Endodermal cell (in vitro differentiated cells): ENCODE measurements around the gene SLC16A13. TPM values are rescaled to one million over a fixed set of nuclear protein-coding genes. Genes with fewer than 3 reads are reported as not detected.

ENCODE experiments used
- DNase-seq: peaks from one replicate; pipeline ENCODE4 v3.0.0-alpha.2; 2017
- H3K27ac ChIP-seq: 2 replicates; pipeline ENCODE4 v1.5.1; 2013; ENCODE audit warnings: mild to moderate bottlenecking, low read depth, low read length, moderate library complexity
- H3K27me3 ChIP-seq: 2 replicates; pipeline ENCODE4 v1.6.1; 2013; ENCODE audit warnings: mild to moderate bottlenecking, low read length, moderate library complexity; ENCODE audit not compliant: insufficient read depth, control insufficient read depth, poor library complexity, severe bottlenecking
- H3K36me3 ChIP-seq: 2 replicates; pipeline ENCODE4 v1.7.0; 2013; ENCODE audit warnings: mild to moderate bottlenecking, low read length, moderate library complexity; ENCODE audit not compliant: control insufficient read depth, insufficient read depth
- H3K4me1 ChIP-seq: one replicate; pipeline ENCODE4 v1.7.0; 2013; ENCODE audit warnings: low read length; ENCODE audit not compliant: control insufficient read depth, insufficient read depth
- H3K4me3 ChIP-seq: 2 replicates; pipeline ENCODE4 v1.5.1; 2013; ENCODE audit warnings: mild to moderate bottlenecking, low read length, moderate library complexity
- H3K9ac ChIP-seq: 2 replicates; pipeline ENCODE4 v1.6.1; 2013; ENCODE audit warnings: mild to moderate bottlenecking, low read length, moderate library complexity; ENCODE audit not compliant: poor library complexity, severe bottlenecking; ENCODE audit errors: extremely low read depth
- H3K9me3 ChIP-seq: 2 replicates; pipeline ENCODE4 v1.6.1; 2013; ENCODE audit warnings: mild to moderate bottlenecking, low read length, moderate library complexity; ENCODE audit not compliant: control insufficient read depth
- H3K27ac Mint-ChIP-seq: 2 replicates; pipeline ENCODE4 v1.8.0; 2020; ENCODE audit warnings: mixed read lengths
- H3K27me3 Mint-ChIP-seq: 2 replicates; pipeline ENCODE4 v1.8.0; 2021; ENCODE audit warnings: mild to moderate bottlenecking, mixed read lengths; ENCODE audit not compliant: insufficient read depth
- H3K36me3 Mint-ChIP-seq: 2 replicates; pipeline ENCODE4 v1.8.0; 2020; ENCODE audit warnings: low read depth, mixed read lengths
- H3K4me1 Mint-ChIP-seq: 2 replicates; pipeline ENCODE4 v1.8.0; 2020; ENCODE audit warnings: mixed read lengths
- H3K4me3 Mint-ChIP-seq: 2 replicates; pipeline ENCODE4 v1.8.0; 2020; ENCODE audit warnings: mild to moderate bottlenecking, moderate library complexity, mixed read lengths
- H3K9me3 Mint-ChIP-seq: 2 replicates; pipeline ENCODE4 v1.8.0; 2020; ENCODE audit warnings: mild to moderate bottlenecking, mixed read lengths
- CTCF ChIP-seq: fragments of 200-600 bp; sonication (generic); conservative IDR thresholded peaks from 2 replicates; pipeline ENCODE4 v1.5.0; 2021; ENCODE audit warnings: antibody characterized with exemption, mild to moderate bottlenecking
- WGBS, 2 experiments: methylation state at CpG; one replicate each; pipeline versions ENCODE4 v1.1.5 to v1.1.7; 2013; ENCODE audit warnings: missing lambda C conversion rate in 2 of 2, mixed read lengths in 1 of 2; ENCODE audit not compliant: insufficient coverage in 1 of 2, insufficient read length in 1 of 2; 5-methylcytosine and 5-hydroxymethylcytosine counted together
- total RNA-seq, 2 donors: library from RNA; stranded (reverse); fragmentation: NEBNext Ultra II Directional in 1 of 2; extraction: Animal tissue kit (Norgen Biotek cat#: 25700) in 1 of 2; gene quantifications; 2 replicates in 1 of 2; 3 replicates in 1 of 2; pipeline ENCODE4 v1.2.1, GENCODE V29; 2021

The SLC16A13 gene
- total RNA-seq, 2 donors from 2014 or later, result 18.8 to 19.9 TPM

DNA sequence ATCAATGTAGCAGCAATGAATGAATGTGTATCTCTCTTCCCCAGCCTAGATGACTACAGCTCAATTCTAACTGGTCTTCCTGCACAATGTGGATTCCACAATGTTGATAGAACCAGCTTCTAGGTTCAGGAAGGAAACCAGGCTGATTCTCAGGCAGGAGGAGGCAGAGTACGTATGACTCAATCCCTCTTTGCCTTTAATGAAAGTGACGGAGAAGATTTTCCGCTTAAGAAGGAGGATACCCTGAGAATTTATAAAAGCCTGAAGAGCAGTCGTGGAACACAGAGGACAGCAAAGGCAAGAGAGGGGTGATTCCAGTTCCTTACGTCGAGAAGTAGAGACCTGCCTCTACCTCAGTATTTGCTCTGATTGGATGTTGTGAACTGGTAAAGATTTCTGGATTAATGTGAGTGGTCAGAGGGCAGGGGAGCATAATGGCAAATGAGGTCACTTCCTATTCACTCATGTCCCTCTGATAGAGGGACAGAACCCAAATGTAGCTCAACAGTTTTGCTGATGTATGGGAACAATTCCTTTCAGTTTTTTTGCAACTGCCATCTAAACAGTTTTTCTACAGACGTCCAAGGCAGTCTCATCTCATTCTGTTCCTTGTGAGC, 23.1 kb downstream of the SLC16A13 start:
- no peak for TF ChIP-seq CTCF
- Histone ChIP-seq H3K4me3 (no peak overlapping the region), H3K4me1 (no peaks in the 10 kb centered on the region), H3K27me3 (no peaks in the 10 kb centered on the region), H3K9me3 (no peaks in the 10 kb centered on the region), H3K27ac (no peak overlapping the region), H3K9ac (no peak overlapping the region), H3K36me3 (no peaks in the 10 kb centered on the region)
- Mint-ChIP-seq H3K9me3 (no peaks in the 10 kb centered on the region), H3K27me3 (peaks cover 7% of the 10 kb centered on the region), H3K4me1 (no peaks in the 10 kb centered on the region), H3K27ac (no peak overlapping the region), H3K4me3 (no peak overlapping the region), H3K36me3 (no peaks in the 10 kb centered on the region)
- no peak for DNase-seq
- 83 to 89% methylated on average over 7 of the region's 7 CpGs for WGBS, 2 experiments

- WGBS, 2 experiments, result 80 to 83% methylated on average over 5 of the region's 6 CpGs
- H3K9me3 ChIP-seq, result no peaks in the 10 kb centered on the region
- Mint-ChIP-seq H3K4me3 (no peak overlapping the region), H3K27me3 (peaks cover 10% of the 10 kb centered on the region), H3K27ac (no peak overlapping the region), H3K36me3 (no peaks in the 10 kb centered on the region), H3K9me3 (no peaks in the 10 kb centered on the region), H3K4me1 (no peaks in the 10 kb centered on the region)
- H3K4me3 ChIP-seq, result no peak overlapping the region
- H3K27me3 ChIP-seq, result no peaks in the 10 kb centered on the region
- no peak for DNase-seq
- no peak for TF ChIP-seq CTCF
- H3K36me3 ChIP-seq, result no peaks in the 10 kb centered on the region
- H3K27ac ChIP-seq, result no peak overlapping the region
- H3K4me1 ChIP-seq, result no peaks in the 10 kb centered on the region
- no peak overlapping the region for H3K9ac ChIP-seq
Observed at GRCh38 chr17:7060165-7060891, 24.5 kb downstream of the SLC16A13 start.

DNA sequence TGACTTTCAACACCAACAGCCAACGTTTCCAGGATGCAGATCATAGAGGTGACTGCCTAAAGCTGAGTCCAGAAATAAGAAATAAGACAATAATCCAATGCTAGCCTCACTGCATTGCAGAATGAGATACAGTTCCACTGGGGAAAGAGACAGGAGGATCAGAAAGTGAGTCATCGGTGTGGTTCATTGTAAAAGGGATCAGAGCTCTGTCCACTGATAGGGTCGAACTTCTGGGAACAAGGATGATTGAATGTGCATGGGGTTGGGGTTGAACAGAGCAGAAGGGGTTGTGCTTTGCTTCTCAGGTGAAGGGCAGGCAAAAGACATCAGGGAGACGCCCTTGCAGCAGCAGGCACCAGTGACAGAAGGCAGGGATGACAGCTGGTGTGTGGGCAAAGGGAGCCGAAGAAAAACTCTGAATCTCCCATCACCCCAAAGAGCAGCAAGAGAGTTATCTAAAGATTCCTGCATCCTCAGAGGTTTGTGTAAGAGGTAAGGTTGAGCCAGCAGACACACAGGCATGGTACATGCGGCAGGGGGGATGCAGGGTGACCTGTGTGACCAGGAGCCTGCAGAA, 27.8 kb downstream of the SLC16A13 start:
- Histone ChIP-seq H3K9ac (no peak overlapping the region), H3K4me3 (no peak overlapping the region), H3K27ac (peak overlapping the region; percentile 94), H3K9me3 (peaks cover 16% of the 10 kb centered on the region), H3K4me1 (no peaks in the 10 kb centered on the region), H3K27me3 (no peaks in the 10 kb centered on the region), H3K36me3 (no peaks in the 10 kb centered on the region)
- TF ChIP-seq CTCF, result no peak
- no peak overlapping the region for H3K4me3 Mint-ChIP-seq
- H3K9me3 Mint-ChIP-seq, result peaks cover 19% of the 10 kb centered on the region
- no peak overlapping the region for H3K27ac Mint-ChIP-seq
- H3K4me1 Mint-ChIP-seq, result no peaks in the 10 kb centered on the region
- H3K27me3 Mint-ChIP-seq, result peaks cover 13% of the 10 kb centered on the region
- DNase-seq, result no peak
- no peaks in the 10 kb centered on the region for H3K36me3 Mint-ChIP-seq
- WGBS, 2 experiments, result 75 to 86% methylated on average over 4 to 6 of the region's 6 CpGs
